Caco-2 (cell line): ENCODE measurements around the gene UCMA. TPM values are rescaled to one million over a fixed set of nuclear protein-coding genes. Genes with fewer than 3 reads are reported as not detected.

Source experiments
- BruUV-seq: library from RNA; stranded (reverse); fragments of 400-500 nt; replicated peaks from 2 replicates; lab custom pipeline; 2021; lab: Mats Ljungman, UMichigan
- CTCF ChIA-PET: fragments of 300-600 bp; sonication (Branson Sonifier 250); formaldehyde crosslinking; loops from one replicate; lab custom pipeline; 2022; ENCODE audit warnings: antibody characterized with exemption; lab: Charles Lee
- POLR2A ChIA-PET: fragments of 300-600 bp; sonication (Branson Sonifier 250); formaldehyde crosslinking; loops from one replicate; lab custom pipeline; 2022; ENCODE audit warnings: antibody characterized with exemption; lab: Charles Lee
- DNase-seq, 2 experiments: peaks; one replicate each; pipeline versions ENCODE4 v3.0.0 to v3.0.0-alpha.2; 2020 to 2022
- H3K27me3 ChIP-seq: replicated peaks from 2 replicates; pipeline ENCODE4 v1.6.0; 2011; ENCODE audit warnings: low read length; ENCODE audit not compliant: control insufficient read depth, insufficient read depth
- H3K36me3 ChIP-seq: 2 replicates; pipeline ENCODE4 v1.5.1; 2011; ENCODE audit warnings: low read length; ENCODE audit not compliant: control insufficient read depth, insufficient read depth
- H3K4me1 ChIP-seq: fragments of 250-450 bp; sonication (Bioruptor Pico); 2 replicates; pipeline ENCODE4 v1.5.1; 2020; ENCODE audit warnings: mild to moderate bottlenecking
- H3K4me3 ChIP-seq: 2 replicates; pipeline ENCODE4 v1.5.1; 2011; ENCODE audit warnings: low read depth, mild to moderate bottlenecking, control low read depth, low read length
- H3K9me3 ChIP-seq: fragments of 250-450 bp; sonication (Bioruptor Pico); 2 replicates; pipeline ENCODE4 v1.5.1; 2020; ENCODE audit warnings: mild to moderate bottlenecking, moderate library complexity
- H3K27ac Mint-ChIP-seq: one replicate; pipeline ENCODE4 v1.8.0; 2022; ENCODE audit warnings: mixed read lengths; ENCODE audit not compliant: unreplicated experiment
- H3K27me3 Mint-ChIP-seq: one replicate; pipeline ENCODE4 v1.8.0; 2022; ENCODE audit warnings: mixed read lengths; ENCODE audit not compliant: insufficient read depth, unreplicated experiment
- H3K36me3 Mint-ChIP-seq: one replicate; pipeline ENCODE4 v1.8.0; 2022; ENCODE audit warnings: mild to moderate bottlenecking, mixed read lengths; ENCODE audit not compliant: insufficient read depth, unreplicated experiment
- H3K4me1 Mint-ChIP-seq: one replicate; pipeline ENCODE4 v1.8.0; 2022; ENCODE audit warnings: low read depth, mixed read lengths; ENCODE audit not compliant: unreplicated experiment
- H3K4me3 Mint-ChIP-seq: one replicate; pipeline ENCODE4 v1.8.0; 2022; ENCODE audit warnings: mild to moderate bottlenecking, moderate library complexity, mixed read lengths; ENCODE audit not compliant: unreplicated experiment
- H3K9me3 Mint-ChIP-seq: one replicate; pipeline ENCODE4 v1.8.0; 2022; ENCODE audit warnings: mixed read lengths; ENCODE audit not compliant: unreplicated experiment
- intact Hi-C: fragments of 100-400 bp; cut with micrococcal nuclease; formaldehyde crosslinking; loops from one replicate; pipeline ENCODE4 v1.10.0; 2022; ENCODE audit not compliant: unreplicated experiment
- total RNA-seq: library from RNA; stranded (reverse); gene quantifications from 2 replicates; pipeline ENCODE4 v1.2.3, GENCODE V29; 2022
- TF ChIP-seq, protein P1 (sequence below), 2 experiments: fragments of 200-600 bp in 1 of 2; IDR thresholded peaks; 1 replicate in 1 of 2; 2 replicates in 1 of 2; pipeline versions ENCODE4 v1.5.1 to v1.8.0; 2011 to 2022; ENCODE audit warnings: antibody characterized with exemption in 1 of 2, control low read depth in 1 of 2, inconsistent platforms in 1 of 2, low read depth in 1 of 2, low read length in 1 of 2, mild to moderate bottlenecking in 1 of 2, moderate library complexity in 1 of 2; ENCODE audit not compliant: insufficient read depth in 1 of 2, severe bottlenecking in 1 of 2, unreplicated experiment in 1 of 2

UCMA gene
- total RNA-seq, 1 experiment from 2014 or later = not detected

DNA sequence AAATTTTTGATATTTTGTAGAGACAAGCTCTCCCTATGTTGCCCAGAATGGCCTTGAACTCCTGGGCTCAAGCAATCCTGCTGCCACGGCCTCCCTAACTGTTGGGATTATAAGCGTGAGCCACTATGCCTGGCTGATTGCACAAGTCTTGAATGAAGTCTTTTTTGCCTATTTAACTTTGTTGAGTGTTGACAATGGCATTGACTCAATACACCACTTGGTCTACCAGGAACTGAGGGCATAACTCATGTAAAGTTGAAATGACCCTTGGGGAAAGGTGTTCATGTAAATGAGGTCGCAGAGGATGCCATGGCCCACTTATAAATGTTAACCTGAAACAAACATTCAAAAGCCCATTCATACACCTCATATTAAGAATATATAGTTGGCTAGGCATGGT, 7.4 kb upstream of the UCMA start:
- no peaks in the 10 kb centered on the region for H3K4me1 Mint-ChIP-seq
- POLR2A ChIA-PET = no interaction called here
- no peak overlapping the region for H3K4me3 Mint-ChIP-seq
- Histone ChIP-seq H3K27me3 (no peaks in the 10 kb centered on the region), H3K4me3 (no peak overlapping the region), H3K9me3 (no peaks in the 10 kb centered on the region), H3K4me1 (no peaks in the 10 kb centered on the region), H3K36me3 (no peaks in the 10 kb centered on the region)
- CTCF ChIA-PET = no interaction called here
- no peak for DNase-seq
- H3K9me3 Mint-ChIP-seq = no peaks in the 10 kb centered on the region
- intact Hi-C loops = no loop called here
- H3K27me3 Mint-ChIP-seq = no peaks in the 10 kb centered on the region
- peaks cover 3% of the 10 kb centered on the region for H3K36me3 Mint-ChIP-seq
- no TSS peak for BruUV-seq
- TF ChIP-seq, protein P1, sequence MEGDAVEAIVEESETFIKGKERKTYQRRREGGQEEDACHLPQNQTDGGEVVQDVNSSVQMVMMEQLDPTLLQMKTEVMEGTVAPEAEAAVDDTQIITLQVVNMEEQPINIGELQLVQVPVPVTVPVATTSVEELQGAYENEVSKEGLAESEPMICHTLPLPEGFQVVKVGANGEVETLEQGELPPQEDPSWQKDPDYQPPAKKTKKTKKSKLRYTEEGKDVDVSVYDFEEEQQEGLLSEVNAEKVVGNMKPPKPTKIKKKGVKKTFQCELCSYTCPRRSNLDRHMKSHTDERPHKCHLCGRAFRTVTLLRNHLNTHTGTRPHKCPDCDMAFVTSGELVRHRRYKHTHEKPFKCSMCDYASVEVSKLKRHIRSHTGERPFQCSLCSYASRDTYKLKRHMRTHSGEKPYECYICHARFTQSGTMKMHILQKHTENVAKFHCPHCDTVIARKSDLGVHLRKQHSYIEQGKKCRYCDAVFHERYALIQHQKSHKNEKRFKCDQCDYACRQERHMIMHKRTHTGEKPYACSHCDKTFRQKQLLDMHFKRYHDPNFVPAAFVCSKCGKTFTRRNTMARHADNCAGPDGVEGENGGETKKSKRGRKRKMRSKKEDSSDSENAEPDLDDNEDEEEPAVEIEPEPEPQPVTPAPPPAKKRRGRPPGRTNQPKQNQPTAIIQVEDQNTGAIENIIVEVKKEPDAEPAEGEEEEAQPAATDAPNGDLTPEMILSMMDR (IDR thresholded peaks at IDR 0.05; ENCODE audit: insufficient read depth in 1 of 2, low read depth in 1 of 2, low read length in 1 of 2, severe bottlenecking in 1 of 2, unreplicated experiment in 1 of 2) = no peak
- no peak overlapping the region for H3K27ac Mint-ChIP-seq

DNA sequence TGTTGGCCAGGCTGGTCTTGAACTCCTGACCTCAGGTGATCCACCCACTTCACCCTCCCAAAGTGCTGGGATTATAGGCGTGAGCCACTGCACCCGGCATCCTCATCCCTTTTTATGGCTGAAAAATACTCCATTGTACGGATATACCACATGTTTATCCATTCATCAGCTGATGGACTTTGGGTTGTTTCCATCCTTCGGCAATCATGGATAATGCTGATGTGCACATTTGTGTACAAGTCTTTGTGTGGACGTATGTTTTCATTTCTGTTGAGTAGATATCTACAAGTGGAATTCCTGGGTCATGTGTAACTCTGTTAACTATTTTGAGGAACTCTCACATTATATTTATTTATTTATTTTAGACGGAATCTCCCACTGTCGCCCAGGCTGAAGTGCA, 5.7 kb upstream of the UCMA start:
- TF ChIP-seq, protein P1 (IDR thresholded peaks at IDR 0.05; ENCODE audit: insufficient read depth in 1 of 2, low read depth in 1 of 2, low read length in 1 of 2, severe bottlenecking in 1 of 2, unreplicated experiment in 1 of 2) = no peak
- CTCF ChIA-PET = no interaction called here
- no peaks in the 10 kb centered on the region for H3K9me3 Mint-ChIP-seq
- H3K4me1 Mint-ChIP-seq = no peaks in the 10 kb centered on the region
- H3K27me3 Mint-ChIP-seq = no peaks in the 10 kb centered on the region
- Histone ChIP-seq H3K4me1 (no peaks in the 10 kb centered on the region), H3K4me3 (no peak overlapping the region), H3K36me3 (no peaks in the 10 kb centered on the region), H3K27me3 (no peaks in the 10 kb centered on the region), H3K9me3 (no peaks in the 10 kb centered on the region)
- no peak overlapping the region for H3K4me3 Mint-ChIP-seq
- H3K27ac Mint-ChIP-seq = no peak overlapping the region
- peaks cover 5% of the 10 kb centered on the region for H3K36me3 Mint-ChIP-seq
- POLR2A ChIA-PET = no interaction called here
- intact Hi-C loops = no loop called here
- DNase-seq = no peak
- no TSS peak for BruUV-seq

GRCh38 chr10:13238271-13239077, 4.3 kb upstream of the UCMA start:
- Histone ChIP-seq H3K27me3 (no peaks in the 10 kb centered on the region), H3K36me3 (no peaks in the 10 kb centered on the region), H3K9me3 (no peaks in the 10 kb centered on the region), H3K4me3 (no peak overlapping the region), H3K4me1 (no peaks in the 10 kb centered on the region)
- no peaks in the 10 kb centered on the region for H3K9me3 Mint-ChIP-seq
- H3K27ac Mint-ChIP-seq = no peak overlapping the region
- no TSS peak for BruUV-seq
- ChIA-PET CTCF (interaction anchor here (0.7 kb wide), 1 partner anchor 18 kb away, joined by 3 read pairs; no protein-coding TSS in a partner anchor), POLR2A (no interaction called here)
- DNase-seq = no peak
- H3K4me3 Mint-ChIP-seq = no peak overlapping the region
- H3K36me3 Mint-ChIP-seq = peaks cover 5% of the 10 kb centered on the region
- H3K4me1 Mint-ChIP-seq = no peaks in the 10 kb centered on the region
- TF ChIP-seq, protein P1 (IDR thresholded peaks at IDR 0.05; ENCODE audit: insufficient read depth in 1 of 2, low read depth in 1 of 2, low read length in 1 of 2, severe bottlenecking in 1 of 2, unreplicated experiment in 1 of 2) = no peak
- intact Hi-C loops = no loop called here
- H3K27me3 Mint-ChIP-seq = no peaks in the 10 kb centered on the region
